22Rv1 (cell line): ENCODE data around the gene HLA-DRB1.
"Not testable (repeated sequence)": the region's sequence is repeated elsewhere in the genome, so short reads cannot be mapped to it uniquely, and the experiment has no call there.

Source experiments
- H3K27ac ChIP-seq: fragments of 450-650 bp; 2 replicates; pipeline ENCODE4 v1.5.1; 2017
- ZFX ChIP-seq: fragments of 450-650 bp; IDR thresholded peaks from 2 replicates; pipeline ENCODE4 v1.6.1; 2017; ENCODE audit warnings: antibody characterized with exemption, borderline replicate concordance
- TF ChIP-seq, protein P1 (sequence below): fragments of 450-650 bp; IDR thresholded peaks from 2 replicates; pipeline ENCODE4 v1.5.1; 2017; ENCODE audit warnings: mild to moderate bottlenecking

The HLA-DRB1 gene

DNA sequence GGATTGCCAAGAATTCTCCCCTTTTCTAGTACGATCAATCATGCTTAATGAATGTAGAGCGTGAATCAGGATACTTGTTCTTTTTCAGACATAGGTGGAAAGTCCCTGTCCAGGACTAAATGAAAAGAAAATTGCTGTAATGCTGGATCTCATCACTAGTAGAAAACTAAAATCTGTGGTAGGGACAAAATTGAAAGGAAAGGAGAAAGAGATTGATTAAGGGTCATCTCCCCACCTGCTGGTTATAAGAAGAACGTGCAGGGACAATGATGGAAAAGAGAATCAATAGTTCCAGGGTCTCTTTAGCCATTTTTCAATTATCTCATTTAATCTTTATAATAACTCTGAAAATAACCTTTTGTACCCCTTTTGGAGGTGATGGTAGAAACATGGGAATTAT, 18.7 kb upstream of the HLA-DRB1 start:
- H3K27ac ChIP-seq = no peak overlapping the region
- no peak for TF ChIP-seq ZFX
- TF ChIP-seq, protein P1, sequence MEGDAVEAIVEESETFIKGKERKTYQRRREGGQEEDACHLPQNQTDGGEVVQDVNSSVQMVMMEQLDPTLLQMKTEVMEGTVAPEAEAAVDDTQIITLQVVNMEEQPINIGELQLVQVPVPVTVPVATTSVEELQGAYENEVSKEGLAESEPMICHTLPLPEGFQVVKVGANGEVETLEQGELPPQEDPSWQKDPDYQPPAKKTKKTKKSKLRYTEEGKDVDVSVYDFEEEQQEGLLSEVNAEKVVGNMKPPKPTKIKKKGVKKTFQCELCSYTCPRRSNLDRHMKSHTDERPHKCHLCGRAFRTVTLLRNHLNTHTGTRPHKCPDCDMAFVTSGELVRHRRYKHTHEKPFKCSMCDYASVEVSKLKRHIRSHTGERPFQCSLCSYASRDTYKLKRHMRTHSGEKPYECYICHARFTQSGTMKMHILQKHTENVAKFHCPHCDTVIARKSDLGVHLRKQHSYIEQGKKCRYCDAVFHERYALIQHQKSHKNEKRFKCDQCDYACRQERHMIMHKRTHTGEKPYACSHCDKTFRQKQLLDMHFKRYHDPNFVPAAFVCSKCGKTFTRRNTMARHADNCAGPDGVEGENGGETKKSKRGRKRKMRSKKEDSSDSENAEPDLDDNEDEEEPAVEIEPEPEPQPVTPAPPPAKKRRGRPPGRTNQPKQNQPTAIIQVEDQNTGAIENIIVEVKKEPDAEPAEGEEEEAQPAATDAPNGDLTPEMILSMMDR = 0 out of 2 replicates have a peak, but pooled peaks have one; percentile 11

DNA sequence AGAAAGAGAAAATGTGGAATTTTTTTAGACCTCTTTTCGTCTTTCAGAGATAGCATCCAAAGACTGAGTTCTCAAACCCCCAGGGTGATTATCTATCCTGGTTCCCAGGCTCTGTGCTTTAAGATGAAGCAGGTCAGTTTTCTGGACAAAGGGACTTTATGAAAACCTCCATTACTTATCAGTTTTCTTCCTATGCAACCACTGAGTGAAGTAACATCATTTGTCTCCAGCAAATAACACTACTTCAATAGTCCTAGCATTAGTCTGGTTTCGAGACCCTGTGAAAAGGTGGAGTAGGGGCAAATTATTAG, 18.3 kb upstream of the HLA-DRB1 start:
- TF ChIP-seq, protein P1 = no peak
- TF ChIP-seq ZFX = no peak
- no peak overlapping the region for H3K27ac ChIP-seq

DNA sequence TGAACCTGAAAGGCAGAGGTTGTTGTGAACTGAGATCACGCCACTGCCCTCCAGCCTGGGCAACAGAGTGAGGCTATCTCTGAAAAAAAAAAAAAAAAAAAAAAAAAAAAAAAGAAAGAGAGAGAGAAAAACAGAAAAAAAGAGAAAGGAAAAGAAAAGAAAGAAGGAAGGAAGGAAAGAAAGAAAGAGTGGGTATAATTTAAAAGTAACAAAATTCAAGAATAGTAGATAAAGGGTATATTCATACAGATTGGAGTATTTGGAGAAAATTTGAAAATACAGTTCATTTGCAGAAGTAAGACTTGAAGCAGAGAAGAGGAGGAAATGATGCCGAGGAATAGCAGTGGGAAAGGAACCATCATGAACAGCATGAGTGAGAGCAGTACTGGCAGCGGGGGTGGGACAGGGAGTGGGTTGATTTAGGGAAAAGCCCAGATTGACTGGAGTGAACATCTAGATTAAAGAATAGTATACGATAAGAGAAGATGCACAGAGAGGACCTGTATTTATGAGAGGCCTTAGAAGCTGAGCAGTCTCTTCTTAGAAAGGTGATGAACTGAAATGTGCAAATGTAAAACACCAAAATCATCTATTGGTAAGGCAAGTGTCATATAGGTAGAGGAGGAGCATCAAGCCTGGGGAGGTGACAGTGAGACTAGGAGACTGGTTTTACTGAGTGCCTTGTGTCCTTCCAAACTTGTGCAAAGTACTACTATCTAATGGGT, 17.8 kb upstream of the HLA-DRB1 start:
- no peak for TF ChIP-seq ZFX
- TF ChIP-seq, protein P1 = no peak

DNA sequence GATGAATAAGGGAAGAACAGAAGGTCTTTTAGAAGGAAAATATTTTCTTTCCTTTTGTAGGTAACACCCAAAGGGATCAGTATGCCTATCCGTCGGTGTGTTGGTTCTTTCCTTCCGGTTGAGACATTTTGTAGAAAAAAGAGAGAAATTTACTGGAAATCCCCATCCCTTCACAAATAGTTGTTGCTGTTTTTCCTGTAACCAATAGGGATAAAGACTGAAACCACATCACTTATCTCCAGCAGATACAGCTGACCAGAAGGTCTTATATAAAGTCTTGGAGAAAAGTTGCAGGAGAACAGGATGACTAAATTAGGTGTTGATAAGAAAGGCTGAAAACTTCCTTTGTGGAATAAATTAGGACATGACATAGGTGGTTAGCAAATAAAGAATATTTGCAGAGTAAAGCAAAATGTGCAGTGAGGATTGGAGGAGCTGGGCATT, 14.8 kb upstream of the HLA-DRB1 start:
- TF ChIP-seq, protein P1 = no peak
- TF ChIP-seq ZFX = no peak
- H3K27ac ChIP-seq = no peak overlapping the region

More for the DNA sequence above, 17.8 kb upstream of the HLA-DRB1 start:
- no peak overlapping the region for H3K27ac ChIP-seq

DNA sequence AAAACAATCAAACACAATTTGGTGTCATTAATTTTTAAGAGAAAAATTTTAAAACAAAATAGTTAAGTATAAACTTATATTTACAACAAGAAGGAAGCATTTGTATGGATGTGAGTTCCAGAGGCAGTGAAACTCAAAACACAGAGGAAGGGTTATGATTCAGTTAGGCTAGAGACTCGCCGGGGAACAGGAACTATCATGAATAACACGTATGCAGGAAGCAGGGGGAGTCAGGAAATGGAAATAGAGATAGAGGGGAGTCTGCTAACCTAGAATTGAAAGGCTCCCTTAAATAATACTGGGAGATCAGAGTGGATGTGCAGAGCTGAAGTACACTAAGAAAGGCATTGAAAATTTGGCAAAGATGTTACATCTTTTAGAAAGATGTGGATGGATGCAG, 14.2 kb upstream of the HLA-DRB1 start:
- no peak overlapping the region for H3K27ac ChIP-seq
- TF ChIP-seq, protein P1 = no peak

DNA sequence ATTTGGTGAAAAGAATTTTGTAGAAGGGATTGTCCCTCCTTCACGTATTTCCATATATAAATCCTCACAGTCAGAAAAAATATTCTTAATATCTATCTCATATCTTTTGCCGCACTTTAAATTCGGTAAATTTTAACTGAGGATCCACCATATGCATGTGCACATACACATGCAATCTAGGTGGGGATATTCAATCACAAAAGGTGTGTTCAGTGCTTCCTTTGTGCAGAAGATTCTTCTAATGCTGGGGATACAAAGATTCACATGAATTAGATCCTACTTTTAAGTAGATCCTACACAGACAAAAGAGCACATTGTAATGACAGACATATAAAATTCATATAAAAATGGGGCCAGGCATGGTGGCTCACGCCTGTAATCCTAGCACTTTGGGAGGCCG, 13.6 kb upstream of the HLA-DRB1 start:
- TF ChIP-seq, protein P1 = no peak
- TF ChIP-seq ZFX = no peak
- no peak overlapping the region for H3K27ac ChIP-seq

DNA sequence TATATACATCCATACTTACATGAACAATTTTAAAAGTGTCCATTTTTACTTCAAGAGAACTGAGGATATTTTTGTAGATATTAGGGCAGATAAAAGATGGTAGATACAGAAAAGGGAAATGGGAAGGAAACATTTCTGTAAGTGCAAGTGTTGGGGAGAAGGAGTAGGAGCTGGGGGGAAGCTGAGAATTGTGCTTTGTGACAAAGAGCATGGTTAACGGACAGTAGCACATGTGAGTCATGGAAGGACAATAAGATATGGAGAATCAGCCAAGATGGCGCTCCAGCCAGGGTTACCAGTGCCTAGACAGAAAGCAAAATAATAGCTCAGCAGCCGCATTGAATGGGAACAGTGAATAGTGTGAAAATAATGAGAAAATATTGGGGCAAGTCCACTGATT, 12.7 kb upstream of the HLA-DRB1 start:
- H3K27ac ChIP-seq = no peak overlapping the region
- no peak for TF ChIP-seq ZFX

DNA sequence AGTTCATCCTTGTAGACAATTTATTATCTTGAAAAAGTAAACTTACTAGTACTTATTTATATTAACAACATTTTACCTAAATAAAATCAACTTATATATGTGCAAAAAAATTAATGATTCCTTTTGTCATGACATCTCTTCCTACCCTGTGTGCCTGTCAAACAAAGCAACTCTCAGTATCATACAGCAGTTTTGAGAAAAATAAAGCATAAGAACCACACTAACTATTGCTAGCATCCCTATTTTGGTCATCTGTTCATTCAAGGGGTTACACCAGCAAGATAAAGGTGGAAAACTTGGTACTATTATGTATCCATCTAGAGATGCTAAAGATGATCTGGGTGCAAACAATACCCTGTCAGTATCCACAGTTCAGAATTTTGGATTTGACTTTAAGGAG, 7.4 kb upstream of the HLA-DRB1 start:
- TF ChIP-seq ZFX = no peak
- TF ChIP-seq, protein P1 = no peak
- H3K27ac ChIP-seq = no peak overlapping the region

DNA sequence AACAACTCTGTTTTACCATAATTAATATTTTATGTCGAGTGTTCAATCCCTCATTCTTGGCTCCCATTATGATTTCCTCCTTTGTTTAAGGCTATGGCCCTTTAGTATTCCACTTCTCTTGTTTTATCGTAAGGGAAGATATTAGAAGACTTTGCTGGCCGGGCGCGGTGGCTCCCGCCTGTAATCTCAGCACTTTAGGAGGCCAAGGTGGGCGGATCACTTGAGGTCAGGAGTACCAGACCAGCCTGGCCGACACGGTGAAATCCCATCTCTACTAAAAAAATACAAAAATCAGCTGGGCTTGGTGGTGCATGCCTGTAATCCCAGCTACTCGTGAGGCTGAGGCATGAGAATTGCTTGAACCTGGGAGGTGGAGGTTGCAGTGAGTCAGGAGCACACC, 1.1 kb upstream of the HLA-DRB1 start:
- not testable (repeated sequence) for H3K27ac ChIP-seq
